ENCODE data around the gene REG1B. TPM values are rescaled to one million over a fixed set of nuclear protein-coding genes. Genes with fewer than 3 reads are reported as not detected.
"Not testable (repeated sequence)": the region's sequence is repeated elsewhere in the genome, so short reads cannot be mapped to it uniquely, and the experiment has no call there.

REG1B gene
- total RNA-seq, 2 experiments from 2014 or later = not detected

- CTCF ChIA-PET; H3K4me1 Mint-ChIP-seq; DNase-seq; H3K4me3 Mint-ChIP-seq; H3K27ac Mint-ChIP-seq; H3K27me3 Mint-ChIP-seq; H3K36me3 Mint-ChIP-seq (ENCODE audit: low read depth); POLR2A ChIA-PET: not testable (repeated sequence)
- H3K9me3 Mint-ChIP-seq = peaks cover 15% of the 10 kb centered on the region
Measured at GRCh38 chr2:79053486-79053885, 34.3 kb downstream of the REG1B start.

- DNase-seq = no peak
- Mint-ChIP-seq H3K27ac (no peak overlapping the region), H3K9me3 (peaks cover 3% of the 10 kb centered on the region), H3K4me3 (no peak overlapping the region), H3K36me3 (ENCODE audit: low read depth) (no peaks in the 10 kb centered on the region), H3K27me3 (no peaks in the 10 kb centered on the region), H3K4me1 (no peaks in the 10 kb centered on the region)
- CTCF ChIA-PET = no interaction called here
- POLR2A ChIA-PET = no interaction called here
Measured at GRCh38 chr2:79041032-79041448, 46.8 kb downstream of the REG1B start.

GRCh38 chr2:79039944-79040343 is 47.8 kb downstream of the REG1B start:
- POLR2A ChIA-PET = no interaction called here
- Mint-ChIP-seq H3K27me3 (no peaks in the 10 kb centered on the region), H3K36me3 (ENCODE audit: low read depth) (no peaks in the 10 kb centered on the region), H3K4me3 (no peak overlapping the region), H3K27ac (no peak overlapping the region), H3K4me1 (no peaks in the 10 kb centered on the region), H3K9me3 (no peaks in the 10 kb centered on the region)
- DNase-seq = no peak
- CTCF ChIA-PET = no interaction called here

Other genes starting within 250 kb of the REG1B start
- gene REG3G, start 62.3 kb downstream of the REG1B start, total RNA-seq = not detected
- not detected for gene REG1A, start 32.5 kb upstream of the REG1B start, total RNA-seq
- gene REG3A, start 71.8 kb upstream of the REG1B start, total RNA-seq = not detected

Measured in activated CD4-positive, alpha-beta memory T cell treated with anti-CD3 and anti-CD28 coated beads, Interleukin-2, amount 10 ng/mL, durations not matched to agents 7 days and 5 days (primary cell).